HT-29 (cell line): ENCODE data around the gene NINJ1. TPM values are rescaled to one million over a fixed set of nuclear protein-coding genes. Genes with fewer than 3 reads are reported as not detected.
"Not testable (repeated sequence)": the region's sequence is repeated elsewhere in the genome, so short reads cannot be mapped to it uniquely, and the experiment has no call there.

ENCODE experiments used
- DNase-seq: peaks from one replicate; pipeline ENCODE4 v3.0.0-alpha.2; 2015; ENCODE audit warnings: low spot score
- total RNA-seq: library from RNA; depleted of rRNA; stranded (reverse); fragments of >200 nt; shearing (Covaris generic); gene quantifications from 2 replicates; pipeline ENCODE4 v1.2.3, GENCODE V29; 2014

NINJ1 gene
- total RNA-seq, 1 experiment from 2014 or later: 45.0 TPM

DNA sequence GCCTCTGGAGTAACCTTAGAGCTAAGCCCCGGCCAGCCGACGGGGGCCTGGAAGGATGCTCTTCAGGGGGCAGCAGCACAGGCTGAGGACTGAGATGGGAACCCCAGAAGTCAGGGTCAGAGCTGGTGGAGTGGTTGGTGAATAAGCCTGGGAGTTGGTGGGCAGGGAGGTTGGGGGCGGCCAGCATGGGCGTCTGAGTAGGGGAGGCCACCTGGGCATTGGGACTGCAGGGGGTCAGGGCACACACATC, 14.4 kb downstream of the NINJ1 start:
- no peak for DNase-seq

DNA sequence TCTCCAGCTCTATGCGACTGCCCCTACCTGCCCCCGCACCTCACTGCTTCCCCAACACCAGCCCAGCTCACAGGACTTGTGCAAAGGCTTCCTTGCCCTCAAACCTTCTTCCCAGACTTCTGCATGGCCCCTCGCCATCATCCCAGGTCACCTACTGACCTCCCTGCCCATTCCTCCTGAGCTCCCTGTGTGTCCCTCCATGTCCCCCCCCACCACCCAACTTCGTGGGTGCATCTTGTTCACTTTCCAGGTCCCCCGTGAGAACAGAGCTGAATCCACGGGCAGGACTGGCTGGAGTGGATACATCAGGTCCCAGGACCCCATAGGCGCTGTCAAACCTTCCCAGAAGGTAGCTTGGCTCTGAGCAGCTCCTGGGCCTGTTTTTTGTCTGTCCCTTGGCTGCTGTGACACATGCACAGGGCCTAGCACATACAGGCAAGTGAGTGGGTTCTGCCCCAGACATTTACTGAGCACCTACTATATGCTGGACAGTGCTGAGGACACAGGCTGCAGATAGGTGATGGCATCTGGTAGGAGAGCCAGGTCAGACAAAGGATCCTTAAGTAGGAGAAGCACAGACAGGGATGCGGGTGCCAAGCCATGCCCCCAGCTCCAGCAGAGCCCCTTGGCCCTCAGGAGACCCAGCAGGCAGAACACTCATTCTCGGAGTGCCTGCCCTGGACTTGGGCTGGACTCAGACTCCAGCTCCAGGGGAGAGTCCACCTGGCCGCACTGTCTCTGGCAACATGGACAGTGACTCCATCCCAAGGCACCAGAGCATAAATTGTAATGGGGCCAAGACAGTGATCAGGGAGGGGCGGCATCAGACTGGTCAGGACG, 15.0 kb downstream of the NINJ1 start:
- no peak for DNase-seq

DNA sequence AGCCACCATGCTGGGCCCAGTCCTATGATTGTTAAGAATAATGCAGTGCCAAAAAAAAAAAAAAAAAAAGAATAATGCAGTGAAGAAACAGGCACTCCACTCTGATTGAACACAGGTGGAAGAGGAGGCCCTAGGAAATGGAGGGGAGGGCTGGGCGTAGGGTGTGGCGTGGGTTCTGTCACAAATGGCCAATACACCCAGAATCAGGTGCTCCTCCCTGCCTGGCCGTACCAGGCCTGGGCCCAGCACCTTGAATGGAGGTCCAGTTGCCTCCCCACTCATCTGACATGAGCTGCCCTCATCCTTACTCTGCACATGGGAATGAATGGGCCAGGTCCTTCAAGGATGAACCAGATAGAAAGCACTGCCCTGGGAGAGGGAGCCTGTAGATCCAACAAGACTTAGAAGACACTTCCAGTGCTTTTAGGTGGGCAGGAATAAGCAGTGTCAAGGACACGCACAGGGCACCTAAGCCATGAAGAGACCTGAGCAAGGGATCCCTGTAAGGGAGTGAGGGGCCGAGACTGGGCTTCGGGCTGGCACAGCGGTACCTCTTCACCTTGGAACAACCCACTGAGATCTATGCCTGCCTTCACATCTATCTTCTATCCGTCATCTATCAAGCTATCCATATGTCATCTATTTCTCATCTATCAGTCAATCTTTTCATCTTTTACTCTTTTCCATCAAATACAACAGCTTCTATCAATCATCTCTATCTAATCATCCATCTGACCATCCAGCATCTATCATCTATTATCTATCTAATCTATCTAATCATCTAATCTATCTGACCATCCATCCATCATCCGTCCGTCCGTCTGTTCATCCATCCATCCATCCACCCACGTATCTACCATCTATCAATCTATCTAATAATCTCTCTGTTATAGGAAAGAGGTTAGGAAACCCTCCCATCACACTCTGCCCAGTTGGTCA, 15.9 kb downstream of the NINJ1 start:
- no peak for DNase-seq

DNA sequence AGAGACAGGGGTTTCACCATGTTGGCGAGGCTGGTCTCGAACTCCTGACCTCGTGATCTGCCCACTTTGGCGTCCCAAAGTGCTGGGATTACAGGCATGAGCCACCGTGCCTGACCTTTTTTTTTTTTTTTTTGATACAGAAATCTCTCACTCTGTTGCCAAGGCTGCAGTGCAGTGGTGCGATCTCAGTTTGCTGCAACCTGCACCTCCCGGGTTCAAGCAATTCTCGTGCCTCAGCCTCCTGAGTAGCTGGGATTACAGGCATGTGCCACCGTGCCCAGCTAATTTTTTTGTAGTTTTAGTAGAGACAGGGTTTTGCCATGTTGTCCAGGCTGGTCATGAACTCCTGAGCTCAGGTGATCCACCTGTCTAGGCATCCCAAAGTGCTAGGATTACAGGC, 16.5 kb downstream of the NINJ1 start:
- DNase-seq: not testable (repeated sequence)

DNA sequence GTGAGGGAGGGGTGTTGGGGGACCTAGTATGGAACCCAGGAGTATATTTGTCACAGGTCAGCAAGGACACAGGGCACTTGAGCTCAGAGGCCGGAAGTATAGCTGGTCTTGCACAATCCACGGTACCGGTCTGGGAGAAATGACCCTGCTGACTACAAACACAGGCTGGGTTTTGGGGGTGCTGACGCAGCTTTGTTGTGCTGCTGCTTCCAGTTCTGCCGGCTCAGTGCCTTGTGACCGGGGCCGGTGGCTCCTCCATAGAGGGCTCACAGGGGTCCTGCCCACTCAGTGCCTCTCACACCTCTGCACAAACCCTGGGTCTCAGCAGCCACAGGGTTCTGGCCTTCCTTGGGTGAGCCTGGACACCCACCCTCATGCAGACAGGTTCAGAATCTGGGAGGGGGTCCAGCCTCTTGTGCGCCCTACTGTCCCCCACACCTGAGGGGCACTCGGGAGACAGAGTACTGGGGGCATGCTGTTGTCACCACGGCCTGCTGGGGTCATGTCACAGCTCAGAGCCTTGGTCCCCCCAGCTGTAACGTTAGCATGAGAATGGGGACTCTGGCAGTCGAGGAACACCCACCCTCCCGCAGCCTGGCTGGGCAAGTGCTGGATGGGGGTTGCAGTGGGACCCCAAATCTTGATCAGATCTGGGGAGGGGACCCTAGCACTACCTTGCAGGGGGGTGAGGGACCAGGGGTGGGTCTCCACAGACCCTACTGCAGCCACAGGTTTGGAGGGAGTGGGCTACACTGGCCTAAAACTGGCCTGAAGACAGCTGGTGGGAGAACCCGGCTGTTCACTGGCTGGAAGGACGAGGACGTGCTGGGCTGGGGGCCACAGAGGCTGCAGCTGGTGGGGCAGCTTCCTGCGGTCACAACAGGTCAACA, 17.7 kb downstream of the NINJ1 start:
- peak; percentile 39 for DNase-seq

DNA sequence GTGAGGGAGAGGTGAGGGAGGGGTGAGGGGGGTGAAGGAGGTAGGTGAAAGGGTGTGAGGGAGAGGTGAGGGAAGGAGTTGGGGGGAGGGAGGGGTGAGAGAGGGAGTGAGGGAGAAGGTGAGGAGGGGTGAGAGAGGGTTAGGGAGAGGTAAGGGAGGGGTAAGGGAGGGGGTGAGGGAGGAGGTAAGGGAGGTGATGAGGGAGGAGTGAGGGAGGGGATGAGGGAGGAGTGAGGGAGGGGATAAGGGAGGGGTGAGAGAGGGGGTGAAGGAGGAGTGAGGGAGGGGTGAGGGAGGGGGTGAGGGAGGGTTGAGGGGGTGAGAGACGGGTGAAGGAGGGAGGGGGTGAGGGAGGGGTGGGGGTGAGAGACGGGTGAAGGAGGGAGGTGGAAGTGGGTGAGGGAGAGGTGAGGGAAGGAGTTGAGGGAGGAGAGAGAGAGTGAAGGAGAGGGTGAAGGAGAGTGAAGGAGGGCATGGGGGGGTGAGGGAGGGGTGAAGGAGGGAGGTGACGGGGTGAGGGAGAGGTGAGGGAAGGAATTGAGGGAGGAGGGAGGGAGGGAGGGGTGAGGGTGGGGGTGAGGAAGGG, 18.5 kb downstream of the NINJ1 start:
- no peak for DNase-seq

DNA sequence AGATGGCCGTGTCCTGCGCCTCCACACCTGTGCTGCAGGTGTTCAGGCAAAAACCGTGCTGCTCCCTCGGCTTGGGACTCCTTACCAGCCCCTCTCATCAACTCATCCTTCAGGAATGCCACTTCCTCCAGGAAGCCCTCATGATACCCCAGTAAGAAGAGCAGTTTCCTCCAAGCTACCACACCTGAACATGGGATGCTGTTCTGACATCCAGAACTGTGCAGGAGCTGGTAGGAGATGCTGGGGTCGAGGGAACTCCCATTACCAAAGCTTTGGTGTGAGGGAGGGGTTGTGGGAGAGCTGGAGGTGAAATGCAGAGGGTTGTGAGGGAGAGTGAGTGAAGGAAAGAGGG, 19.1 kb downstream of the NINJ1 start:
- DNase-seq: no peak

DNA sequence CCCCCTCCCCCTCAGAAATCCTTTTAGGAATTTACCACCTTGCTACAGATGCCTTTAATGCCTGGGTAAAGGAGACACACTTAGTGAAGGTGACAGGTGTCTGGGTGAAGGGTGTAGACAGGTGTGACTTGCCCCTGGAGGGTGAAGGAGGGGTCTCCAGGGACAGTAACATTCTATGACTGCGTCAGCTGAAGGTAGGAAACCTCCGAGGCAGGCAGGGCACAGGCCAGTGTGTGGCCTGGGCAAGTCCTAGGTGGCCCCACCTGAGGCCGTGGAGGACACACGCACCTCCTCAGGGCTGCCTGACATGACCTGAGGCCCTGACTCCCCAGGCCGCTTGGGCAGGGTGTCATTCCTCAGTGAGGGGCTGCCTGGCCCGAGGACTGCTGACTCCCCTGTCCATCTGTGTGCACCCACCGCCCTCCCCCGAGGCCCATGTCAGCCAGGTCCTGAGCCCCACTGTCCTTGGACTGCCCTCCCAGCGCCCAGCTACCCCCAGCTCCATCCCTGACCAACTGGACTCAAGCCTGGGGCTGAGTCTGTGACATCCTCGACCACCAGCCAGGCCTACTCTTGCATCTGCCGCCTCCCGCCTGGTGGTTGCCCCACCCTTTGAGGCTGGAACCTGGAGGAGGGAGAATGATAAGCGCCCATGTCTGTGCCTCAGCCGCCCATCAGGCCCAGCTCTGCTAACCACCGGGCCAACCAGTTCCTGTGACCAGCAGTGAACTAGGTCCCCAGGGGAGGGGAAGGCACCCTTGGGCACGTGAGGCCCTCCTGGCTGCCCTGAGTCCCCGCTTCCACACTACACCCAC, 19.7 kb downstream of the NINJ1 start:
- no peak for DNase-seq

DNA sequence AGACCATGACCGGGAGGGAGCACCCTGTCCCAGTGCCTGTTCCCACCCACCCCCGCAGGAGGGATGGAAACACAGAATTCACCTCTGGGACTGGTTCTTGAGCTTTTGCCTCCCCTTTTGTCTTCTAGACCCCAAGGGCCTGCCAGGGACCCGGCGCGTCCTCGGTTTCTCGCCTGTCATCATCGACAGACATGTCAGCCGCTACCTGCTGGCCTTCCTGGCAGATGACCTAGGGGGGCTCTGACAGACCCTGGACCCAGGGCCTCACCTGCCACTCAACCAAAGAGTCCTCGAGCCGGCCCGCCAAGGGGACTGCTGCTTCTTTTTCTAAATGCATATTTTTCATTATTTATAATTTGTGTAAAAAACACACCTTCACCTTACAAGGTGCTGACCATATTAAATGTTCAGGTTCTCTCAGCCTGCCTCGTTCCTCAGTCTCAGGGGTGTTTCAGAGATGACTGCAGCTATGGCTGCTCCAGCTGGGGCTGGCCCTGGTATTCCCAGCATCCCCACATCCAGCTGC, 21.1 kb downstream of the NINJ1 start:
- no peak for DNase-seq

DNA sequence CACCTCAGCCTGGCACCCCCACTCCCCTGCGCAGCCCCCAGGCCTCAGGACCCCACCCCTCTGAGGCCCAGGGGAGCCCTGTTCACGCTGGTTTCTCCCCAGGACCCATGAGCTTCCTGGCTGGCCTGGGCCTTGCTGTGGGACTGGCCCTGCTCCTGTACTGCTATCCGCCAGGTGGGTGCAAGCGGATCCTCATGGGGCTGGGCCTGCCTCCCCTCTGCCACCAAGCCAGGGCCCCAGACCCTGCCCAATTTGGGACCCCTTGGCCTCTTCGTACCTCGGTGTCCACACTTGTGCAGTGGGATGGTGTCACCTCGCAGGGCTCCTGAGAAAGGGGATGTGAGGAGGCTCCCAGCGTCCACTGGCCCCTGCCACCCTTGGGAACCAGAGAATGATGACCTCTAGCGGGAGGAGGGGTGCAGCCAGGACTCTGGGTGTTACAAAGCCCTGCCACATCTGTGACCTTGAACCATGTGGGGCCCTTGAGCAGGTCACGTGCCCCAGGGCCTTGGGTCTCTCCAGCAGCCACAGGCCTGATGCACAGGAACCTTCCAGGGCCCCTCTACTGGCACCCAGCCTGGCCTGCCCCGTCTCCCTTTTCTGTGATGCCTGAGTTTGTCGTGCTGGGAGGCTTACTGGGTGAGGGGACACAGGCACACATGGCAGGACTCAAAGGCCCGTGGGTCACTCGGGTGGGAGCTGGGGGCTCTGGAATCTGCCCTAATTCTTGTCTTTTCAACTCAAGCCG, 21.8 kb downstream of the NINJ1 start:
- no peak for DNase-seq

DNA sequence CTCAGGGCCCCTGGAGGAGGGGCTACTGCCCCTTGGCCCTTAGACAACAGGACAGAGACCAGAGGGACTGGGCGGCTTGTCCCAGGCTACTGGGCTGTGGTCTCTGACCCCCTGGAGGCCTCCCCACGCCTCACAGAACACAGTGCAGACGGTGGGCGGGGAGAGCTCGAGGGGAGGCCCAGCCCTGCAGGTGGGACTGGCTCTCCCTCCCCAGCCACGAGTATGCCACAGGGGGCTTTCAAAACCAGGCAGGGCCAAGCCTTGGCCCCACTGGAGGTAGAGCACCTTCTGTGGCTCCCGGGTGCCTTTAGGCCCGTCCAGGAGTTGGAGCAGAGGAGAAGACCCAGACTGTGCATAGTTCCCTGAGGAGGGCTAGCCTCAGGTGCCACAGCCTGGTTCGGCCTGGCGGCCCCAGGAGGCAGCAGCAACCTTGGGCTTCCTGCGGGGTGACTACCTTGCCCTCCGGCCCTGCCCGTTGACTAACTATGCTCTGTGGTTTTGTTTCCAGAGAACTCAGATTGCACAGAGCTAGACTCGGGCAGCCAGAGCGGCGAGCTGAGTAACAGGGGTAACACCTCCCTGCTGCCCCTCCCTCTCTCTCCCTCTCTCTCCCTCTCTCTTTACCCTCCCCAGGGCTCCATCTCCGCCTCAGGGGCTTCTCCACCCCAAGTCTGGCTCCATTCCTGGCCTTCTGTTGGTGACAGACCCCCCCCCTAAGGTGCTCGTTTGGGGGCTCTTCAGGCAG, 22.5 kb downstream of the NINJ1 start:
- DNase-seq: no peak

DNA sequence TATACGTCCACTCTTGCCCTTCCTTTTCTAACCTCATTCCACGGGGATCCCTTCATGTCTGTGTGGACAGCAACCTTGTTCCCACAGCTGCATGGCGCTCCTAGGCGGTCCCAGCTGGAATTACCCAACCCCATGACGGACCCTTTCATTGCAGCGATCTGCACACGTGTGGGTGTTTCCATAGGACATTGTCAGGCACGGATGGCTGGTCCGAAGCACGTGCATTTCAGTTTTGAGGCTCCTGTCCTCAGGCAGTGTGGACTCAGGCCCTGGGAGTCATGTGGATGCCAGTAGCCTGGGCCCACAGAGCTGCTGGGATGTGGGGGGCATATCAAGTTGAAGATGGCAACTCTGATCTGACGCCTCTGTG, 23.1 kb downstream of the NINJ1 start:
- DNase-seq: no peak

DNA sequence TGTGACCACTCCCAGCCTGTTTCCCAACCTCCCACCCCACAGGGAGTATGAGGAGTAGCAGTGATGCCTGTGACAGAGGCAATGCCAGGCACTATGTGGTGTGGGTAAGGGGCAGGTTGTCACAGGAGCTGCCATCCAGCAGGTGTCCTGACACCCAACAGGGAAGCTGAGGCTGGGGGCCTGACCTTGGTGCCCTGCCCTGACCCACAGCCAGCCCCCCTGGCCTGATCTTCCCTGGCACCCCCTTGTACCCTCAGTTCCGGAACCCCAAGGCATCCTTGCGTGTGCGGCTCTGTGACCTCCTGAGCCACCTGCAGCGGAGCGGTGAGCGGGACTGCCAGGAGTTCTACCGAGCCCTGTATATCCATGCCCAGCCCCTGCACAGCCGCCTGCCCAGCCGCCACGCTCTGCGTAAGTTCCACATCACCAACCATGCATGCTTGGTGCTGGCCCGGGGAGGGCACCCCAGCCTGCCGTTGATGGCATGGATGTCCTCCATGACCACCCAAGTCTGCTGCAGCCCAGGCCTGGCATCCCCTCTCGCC, 23.7 kb downstream of the NINJ1 start:
- DNase-seq: no peak

DNA sequence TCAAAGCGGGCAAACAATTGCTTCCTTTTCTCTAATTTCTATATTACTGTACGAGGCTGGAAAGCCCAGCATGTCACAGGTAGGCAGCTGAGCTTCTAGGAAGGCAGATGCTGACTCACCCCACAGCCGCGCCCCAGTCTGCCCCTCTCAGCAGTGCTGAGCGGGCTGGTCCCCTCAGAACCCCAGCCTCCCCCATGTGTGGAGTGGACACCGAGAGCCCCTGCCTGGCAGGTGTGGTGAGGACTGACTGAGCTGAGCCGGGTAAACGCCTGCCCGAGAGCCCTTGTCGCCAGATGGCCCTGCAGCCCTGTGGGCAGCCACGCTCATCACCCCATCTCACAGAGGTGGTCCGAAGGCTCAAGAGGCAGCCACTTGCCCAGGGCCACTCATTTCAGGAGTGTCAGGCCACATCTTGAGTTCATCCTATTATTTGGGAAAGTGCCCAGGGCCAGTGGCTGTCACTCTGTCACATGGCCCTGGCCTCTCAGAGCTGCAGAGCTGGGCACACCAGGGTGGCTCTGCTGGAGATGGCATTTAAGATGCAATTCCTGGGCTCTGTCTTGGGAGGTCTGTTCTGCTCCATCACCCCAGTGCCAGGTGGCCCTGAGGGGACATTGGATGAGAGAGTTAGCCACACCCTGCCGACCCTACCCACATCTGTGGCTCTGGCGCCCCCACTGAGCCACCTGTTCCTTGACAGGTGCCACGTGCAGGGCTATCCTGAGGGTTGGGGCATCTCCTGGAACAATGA, 25.6 kb downstream of the NINJ1 start:
- DNase-seq: no peak

DNA sequence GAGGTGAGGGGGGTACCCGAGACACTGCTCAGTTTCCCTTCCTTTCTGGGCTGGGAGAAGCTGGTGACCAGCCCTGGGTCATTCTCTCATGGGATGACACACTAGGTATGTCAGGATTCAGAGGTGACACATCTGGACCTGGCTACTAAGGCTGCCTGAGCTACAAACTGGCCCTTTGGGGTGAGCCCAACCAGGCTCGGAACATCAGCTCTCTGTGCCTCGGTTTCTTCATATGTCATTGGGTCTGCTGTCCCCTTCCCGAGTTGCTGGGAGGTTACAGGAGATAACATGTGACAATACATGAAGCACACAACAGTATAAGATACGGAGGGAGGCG, 26.3 kb downstream of the NINJ1 start:
- DNase-seq: no peak

DNA sequence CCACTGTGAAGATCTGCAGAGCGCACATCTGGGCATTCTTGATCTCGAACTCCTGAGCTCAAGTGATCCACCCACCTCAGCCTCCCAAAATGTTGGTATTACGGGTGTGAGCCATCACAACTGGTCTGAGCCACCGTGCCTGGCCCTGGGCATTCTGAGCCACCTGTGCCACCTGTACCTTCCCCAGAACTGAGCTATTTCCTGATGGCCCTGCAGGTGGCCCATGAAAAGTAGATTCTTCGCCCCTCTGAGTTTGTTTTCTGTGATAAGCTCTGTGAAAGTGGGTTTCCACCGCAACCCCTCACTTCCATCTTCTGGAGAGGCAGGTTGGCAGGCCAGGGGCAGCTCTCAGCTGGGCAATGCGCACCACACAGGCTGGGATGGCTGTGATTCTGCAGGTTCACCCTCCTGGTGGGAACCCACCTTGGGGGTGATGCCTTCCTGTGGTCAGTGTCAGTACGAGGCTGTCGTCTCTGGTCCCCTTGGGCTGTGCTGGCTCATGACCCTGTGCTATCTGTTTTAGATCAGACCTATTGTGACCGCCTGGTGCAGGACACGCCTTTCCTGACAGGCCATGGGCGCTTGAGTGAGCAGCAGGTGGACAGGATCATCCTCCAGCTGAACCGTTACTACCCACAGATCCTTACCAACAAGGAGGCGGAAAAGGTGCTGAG, 26.8 kb downstream of the NINJ1 start:
- no peak for DNase-seq

DNA sequence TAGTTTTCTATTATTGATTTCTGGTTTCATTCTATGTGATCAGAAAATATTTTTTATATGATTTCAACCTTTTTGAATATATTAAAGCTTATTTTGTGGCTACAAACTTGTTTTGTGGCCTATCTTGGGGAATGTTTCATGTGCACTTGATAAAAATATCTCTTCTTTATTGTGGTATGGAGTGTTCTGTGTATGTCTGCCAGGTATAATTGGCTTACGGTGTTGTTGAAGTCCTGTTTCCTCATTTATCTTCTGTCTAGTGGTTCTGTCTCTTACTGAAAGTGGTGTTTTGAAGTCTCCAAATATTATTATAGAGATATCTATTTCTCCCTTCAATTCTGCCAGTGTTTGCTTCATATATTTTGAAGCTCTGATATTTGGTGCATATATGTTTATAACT, 28.4 kb downstream of the NINJ1 start:
- DNase-seq: no peak

DNA sequence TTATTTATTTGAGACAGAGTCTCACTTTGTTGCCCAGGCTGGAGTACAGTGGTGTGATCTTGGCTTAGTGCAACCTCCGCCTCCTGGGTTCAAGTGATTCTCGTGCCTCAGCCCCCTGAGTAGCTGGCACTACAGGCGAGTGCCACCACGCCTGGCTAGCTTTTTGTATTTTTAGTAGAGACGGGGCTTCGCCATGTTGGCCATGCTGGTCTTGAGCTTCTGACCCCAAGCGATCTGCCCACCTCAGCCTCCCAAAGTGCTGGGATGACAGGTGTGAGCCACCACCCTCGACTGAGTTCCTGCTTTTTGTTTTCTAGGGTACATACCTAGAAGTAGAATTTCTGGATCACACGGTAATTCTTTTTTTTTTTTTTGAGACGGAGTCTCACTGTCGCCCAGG, 33.0 kb downstream of the NINJ1 start:
- not testable (repeated sequence) for DNase-seq
